HEK293 (cell line): ENCODE measurements around the gene C11orf86.

ENCODE experiments used
- CTCF ChIA-PET: fragments of 350-600 bp; formaldehyde crosslinking; extraction: SDS; loops from one replicate; lab custom pipeline; 2021; ENCODE audit warnings: antibody characterized with exemption; lab: Yijun Ruan, JAX
- POLR2A ChIA-PET: fragments of 300-600 bp; formaldehyde crosslinking; extraction: SDS; loops from one replicate; lab custom pipeline; 2020; ENCODE audit warnings: antibody characterized with exemption, inconsistent platforms; lab: Yijun Ruan, JAX
- H3K27ac ChIP-seq: fragments of 200-500 bp; sonication (Bioruptor generic); 2 replicates; pipeline ENCODE4 v1.5.1; 2014; ENCODE audit warnings: low read depth, low read length, control low read depth, inconsistent platforms; ENCODE audit errors: extremely low read depth
- H3K36me3 ChIP-seq, 2 experiments: fragments of 200-500 bp in 1 of 2; sonication (Bioruptor generic) in 1 of 2; 1 replicate in 1 of 2; 2 replicates in 1 of 2; pipeline ENCODE4 v1.5.1; 2014 to 2017; ENCODE audit warnings: inconsistent platforms in 2 of 2, low read length in 2 of 2; ENCODE audit not compliant: control insufficient read depth in 2 of 2, insufficient read depth in 1 of 2
- H3K4me1 ChIP-seq: fragments of 200-500 bp; sonication (Bioruptor generic); 2 replicates; pipeline ENCODE4 v1.5.1; 2014; ENCODE audit warnings: mild to moderate bottlenecking, low read length, inconsistent platforms; ENCODE audit not compliant: control insufficient read depth, insufficient read depth
- H3K4me3 ChIP-seq: 2 replicates; pipeline ENCODE4 v1.5.1; 2011; ENCODE audit warnings: low read depth, mild to moderate bottlenecking, control low read depth, low read length, moderate library complexity
- H3K9me3 ChIP-seq: fragments of 200-500 bp; sonication (Bioruptor generic); 2 replicates; pipeline ENCODE4 v1.5.1; 2014; ENCODE audit warnings: low read depth, low read length, inconsistent platforms; ENCODE audit not compliant: control insufficient read depth, insufficient read depth
- BCL11B ChIP-seq: fragments of 450-650 bp; formaldehyde crosslinking; IDR thresholded peaks from 2 replicates; pipeline ENCODE4 v1.5.1; 2016; ENCODE audit warnings: low read depth, missing biosample characterization, missing genetic modification characterization
- GLI4 ChIP-seq: fragments of 450-650 bp; formaldehyde crosslinking; IDR thresholded peaks from 2 replicates; pipeline ENCODE4 v1.5.1; 2016; ENCODE audit warnings: missing biosample characterization, missing genetic modification characterization
- GLIS2 ChIP-seq: fragments of 450-650 bp; formaldehyde crosslinking; IDR thresholded peaks from 2 replicates; pipeline ENCODE4 v1.5.1; 2016; ENCODE audit warnings: missing biosample characterization, missing genetic modification characterization
- MZF1 ChIP-seq: fragments of 450-650 bp; formaldehyde crosslinking; IDR thresholded peaks from 2 replicates; pipeline ENCODE4 v1.5.1; 2017; ENCODE audit warnings: missing biosample characterization, missing genetic modification characterization, borderline replicate concordance
- OVOL3 ChIP-seq: fragments of 450-650 bp; formaldehyde crosslinking; IDR thresholded peaks from 2 replicates; pipeline ENCODE4 v1.5.1; 2016; ENCODE audit warnings: missing biosample characterization, missing genetic modification characterization
- YY1 ChIP-seq: fragments of 450-650 bp; formaldehyde crosslinking; IDR thresholded peaks from 2 replicates; pipeline ENCODE4 v1.5.1; 2018; ENCODE audit warnings: missing biosample characterization, missing genetic modification characterization
- YY2 ChIP-seq: fragments of 450-650 bp; formaldehyde crosslinking; IDR thresholded peaks from 2 replicates; pipeline ENCODE4 v1.5.1; 2016; ENCODE audit warnings: missing biosample characterization, missing genetic modification characterization
- ZBTB26 ChIP-seq: fragments of 450-650 bp; formaldehyde crosslinking; optimal IDR thresholded peaks from 2 replicates; pipeline ENCODE3; 2016; ENCODE audit warnings: missing biosample characterization, mild to moderate bottlenecking, missing genetic modification characterization
- ZEB2 ChIP-seq: fragments of 450-650 bp; formaldehyde crosslinking; IDR thresholded peaks from 2 replicates; pipeline ENCODE4 v1.5.1; 2016; ENCODE audit warnings: missing biosample characterization, missing genetic modification characterization
- ZNF10 ChIP-seq: fragments of 450-650 bp; formaldehyde crosslinking; IDR thresholded peaks from 2 replicates; pipeline ENCODE4 v1.5.1; 2017; ENCODE audit warnings: missing biosample characterization, missing genetic modification characterization
- ZNF121 ChIP-seq: fragments of 450-650 bp; formaldehyde crosslinking; IDR thresholded peaks from 2 replicates; pipeline ENCODE4 v1.5.1; 2016; ENCODE audit warnings: missing biosample characterization, missing genetic modification characterization
- ZNF169 ChIP-seq: fragments of 450-650 bp; formaldehyde crosslinking; IDR thresholded peaks from 2 replicates; pipeline ENCODE4 v1.5.1; 2016; ENCODE audit warnings: missing biosample characterization, missing genetic modification characterization
- ZNF184 ChIP-seq: fragments of 450-650 bp; IDR thresholded peaks from 2 replicates; pipeline ENCODE4 v1.5.1; 2018; ENCODE audit warnings: missing biosample characterization, mild to moderate bottlenecking, missing genetic modification characterization
- ZNF211 ChIP-seq: fragments of 450-650 bp; formaldehyde crosslinking; IDR thresholded peaks from 2 replicates; pipeline ENCODE4 v1.5.1; 2016; ENCODE audit warnings: low read depth, missing biosample characterization, missing genetic modification characterization
- ZNF221 ChIP-seq: fragments of 450-650 bp; formaldehyde crosslinking; IDR thresholded peaks from 2 replicates; pipeline ENCODE4 v1.5.1; 2017; ENCODE audit warnings: missing biosample characterization, missing genetic modification characterization, borderline replicate concordance
- ZNF391 ChIP-seq: fragments of 450-650 bp; formaldehyde crosslinking; IDR thresholded peaks from 2 replicates; pipeline ENCODE4 v1.5.1; 2016; ENCODE audit warnings: low read depth, missing biosample characterization, missing genetic modification characterization, borderline replicate concordance
- ZNF426 ChIP-seq: fragments of 450-650 bp; formaldehyde crosslinking; IDR thresholded peaks from 2 replicates; pipeline ENCODE4 v1.5.1; 2017; ENCODE audit warnings: missing biosample characterization, missing genetic modification characterization, mild to moderate bottlenecking, inconsistent platforms, moderate library complexity
- ZNF623 ChIP-seq: fragments of 450-650 bp; formaldehyde crosslinking; IDR thresholded peaks from 2 replicates; pipeline ENCODE4 v1.5.1; 2016; ENCODE audit warnings: missing biosample characterization, missing genetic modification characterization
- ZNF837 ChIP-seq: fragments of 450-650 bp; formaldehyde crosslinking; IDR thresholded peaks from 2 replicates; pipeline ENCODE4 v1.5.1; 2016; ENCODE audit warnings: missing biosample characterization, missing genetic modification characterization
- TF ChIP-seq, protein P1 (sequence below): fragments of 450-650 bp; formaldehyde crosslinking; IDR thresholded peaks from 2 replicates; pipeline ENCODE4 v1.5.1; 2016; ENCODE audit warnings: missing biosample characterization, missing genetic modification characterization
- TF ChIP-seq, protein P2 (sequence below): fragments of 450-650 bp; formaldehyde crosslinking; IDR thresholded peaks from 2 replicates; pipeline ENCODE4 v1.5.1; 2016; ENCODE audit warnings: missing biosample characterization, missing genetic modification characterization

Gene C11orf86

DNA sequence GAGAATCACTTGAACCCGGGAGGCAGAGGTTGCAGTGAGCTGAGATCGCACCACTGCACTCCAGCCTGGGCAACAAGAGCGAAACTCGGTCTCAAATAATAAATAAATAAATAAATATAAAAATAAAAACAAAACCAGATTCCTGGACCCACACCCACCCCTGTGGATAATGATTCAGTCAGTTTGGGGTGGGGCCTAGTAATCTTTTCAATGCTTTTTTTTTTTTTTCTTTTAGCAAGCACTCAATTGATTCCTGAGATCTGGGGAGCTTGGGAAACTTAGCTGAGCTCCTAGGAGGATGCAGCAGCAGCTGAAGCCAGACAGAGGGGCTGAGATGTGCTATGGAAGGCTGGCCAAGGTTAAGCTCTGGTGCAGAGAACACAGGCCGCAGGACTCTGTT, 12.3 kb upstream of the C11orf86 start:
- CTCF ChIA-PET, result interaction anchor here (0.6 to 0.7 kb wide), 3 partner anchors 10 to 573 kb away, joined by 3 read pairs; no protein-coding TSS in a partner anchor

DNA sequence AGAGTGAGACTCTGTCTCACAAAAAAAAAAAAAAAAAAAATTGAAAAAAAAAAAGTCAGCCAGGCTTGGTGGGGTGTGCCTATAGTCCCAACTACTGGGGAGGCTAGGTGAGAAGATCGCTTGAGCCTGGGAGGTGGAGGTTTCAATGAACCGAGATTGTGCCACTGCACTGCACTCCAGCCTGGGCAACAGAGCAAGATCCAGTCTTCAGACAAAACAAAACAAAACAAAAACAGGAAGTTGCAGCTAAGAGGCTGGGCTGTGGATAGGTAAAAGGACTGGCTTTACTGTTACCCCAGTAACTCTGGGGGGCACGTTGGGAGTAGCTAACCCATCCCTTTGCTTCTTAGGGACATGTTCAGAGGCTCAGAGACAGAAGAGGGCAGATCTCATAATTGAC, 10.6 kb upstream of the C11orf86 start:
- no peak overlapping the region for H3K27ac ChIP-seq
- ChIA-PET POLR2A (no interaction called here), CTCF (interaction anchor here (0.9 to 1.4 kb wide), 2 partner anchors 12 to 63 kb away, joined by 3 to 4 read pairs; no protein-coding TSS in a partner anchor)
- no peaks in the 10 kb centered on the region for H3K4me1 ChIP-seq
- no peaks in the 10 kb centered on the region for H3K36me3 ChIP-seq
- no peaks in the 10 kb centered on the region for H3K9me3 ChIP-seq
- TF ChIP-seq ZNF121, result no peak
- TF ChIP-seq, all 188 proteins: peak for 0
- no peak overlapping the region for H3K4me3 ChIP-seq

More for the DNA sequence above, 12.3 kb upstream of the C11orf86 start:
- Histone ChIP-seq H3K27ac (no peak overlapping the region), H3K4me1 (no peaks in the 10 kb centered on the region), H3K9me3 (no peaks in the 10 kb centered on the region), H3K4me3 (no peak overlapping the region), H3K36me3 (no peaks in the 10 kb centered on the region)
- POLR2A ChIA-PET, result no interaction called here
- TF ChIP-seq, protein P1, sequence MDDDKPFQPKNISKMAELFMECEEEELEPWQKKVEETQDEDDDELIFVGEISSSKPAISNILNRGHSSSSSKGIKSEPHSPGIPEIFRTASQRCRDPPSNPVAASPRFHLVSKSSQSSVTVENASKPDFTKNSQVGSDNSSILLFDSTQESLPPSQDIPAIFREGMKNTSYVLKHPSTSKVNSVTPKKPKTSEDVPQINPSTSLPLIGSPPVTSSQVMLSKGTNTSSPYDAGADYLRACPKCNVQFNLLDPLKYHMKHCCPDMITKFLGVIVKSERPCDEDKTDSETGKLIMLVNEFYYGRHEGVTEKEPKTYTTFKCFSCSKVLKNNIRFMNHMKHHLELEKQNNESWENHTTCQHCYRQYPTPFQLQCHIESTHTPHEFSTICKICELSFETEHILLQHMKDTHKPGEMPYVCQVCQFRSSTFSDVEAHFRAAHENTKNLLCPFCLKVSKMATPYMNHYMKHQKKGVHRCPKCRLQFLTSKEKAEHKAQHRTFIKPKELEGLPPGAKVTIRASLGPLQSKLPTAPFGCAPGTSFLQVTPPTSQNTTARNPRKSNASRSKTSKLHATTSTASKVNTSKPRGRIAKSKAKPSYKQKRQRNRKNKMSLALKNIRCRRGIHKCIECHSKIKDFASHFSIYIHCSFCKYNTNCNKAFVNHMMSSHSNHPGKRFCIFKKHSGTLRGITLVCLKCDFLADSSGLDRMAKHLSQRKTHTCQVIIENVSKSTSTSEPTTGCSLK (tag by site-specific recombination), result no peak
- no peak for TF ChIP-seq YY1 (tag by site-specific recombination)
- no peak for TF ChIP-seq GLI4
- no peak for TF ChIP-seq ZNF837 (tag by site-specific recombination)
- TF ChIP-seq ZNF211 (tag by site-specific recombination), result no peak
- no peak for TF ChIP-seq MZF1 (tag by site-specific recombination)
- TF ChIP-seq, protein P2, sequence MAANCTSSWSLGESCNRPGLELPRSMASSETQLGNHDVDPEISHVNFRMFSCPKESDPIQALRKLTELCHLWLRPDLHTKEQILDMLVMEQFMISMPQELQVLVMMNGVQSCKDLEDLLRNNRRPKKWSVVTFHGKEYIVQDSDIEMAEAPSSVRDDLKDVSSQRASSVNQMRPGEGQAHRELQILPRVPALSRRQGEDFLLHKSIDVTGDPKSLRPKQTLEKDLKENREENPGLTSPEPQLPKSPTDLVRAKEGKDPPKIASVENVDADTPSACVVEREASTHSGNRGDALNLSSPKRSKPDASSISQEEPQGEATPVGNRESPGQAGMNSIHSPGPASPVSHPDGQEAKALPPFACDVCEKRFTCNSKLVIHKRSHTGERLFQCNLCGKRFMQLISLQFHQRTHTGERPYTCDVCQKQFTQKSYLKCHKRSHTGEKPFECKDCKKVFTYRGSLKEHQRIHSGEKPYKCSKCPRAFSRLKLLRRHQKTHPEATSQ (tag by site-specific recombination), result no peak
- no peak for TF ChIP-seq ZNF184 (tag by site-specific recombination)
- no peak for TF ChIP-seq ZNF221
- TF ChIP-seq ZEB2 (tag by site-specific recombination), result no peak
- no peak for TF ChIP-seq YY2

GRCh38 chr11:66966351-66966750, 8.8 kb upstream of the C11orf86 start:
- no peaks in the 10 kb centered on the region for H3K36me3 ChIP-seq
- TF ChIP-seq ZNF623 (tag by site-specific recombination) (no peak), ZNF169 (tag by site-specific recombination) (no peak), ZNF426 (tag by site-specific recombination) (no peak), ZNF391 (tag by site-specific recombination) (no peak), YY1 (tag by site-specific recombination) (no peak), GLIS2 (tag by site-specific recombination) (no peak), BCL11B (tag by site-specific recombination) (no peak), ZNF10 (tag by site-specific recombination) (no peak), OVOL3 (tag by site-specific recombination) (no peak), ZBTB26 (no peak)
- H3K9me3 ChIP-seq, result no peaks in the 10 kb centered on the region
- no peak overlapping the region for H3K27ac ChIP-seq
- no peak overlapping the region for H3K4me3 ChIP-seq
- CTCF ChIA-PET, result interaction anchor here (0.6 kb wide), 1 partner anchor 18 kb away, joined by 4 read pairs; no protein-coding TSS in a partner anchor
- no peaks in the 10 kb centered on the region for H3K4me1 ChIP-seq
- POLR2A ChIA-PET, result no interaction called here
